HG03457 (cell line): ENCODE measurements around the gene WFS1.

ENCODE experiments used
- ATAC-seq: cut with Tn5 transposase; IDR thresholded peaks from one replicate; pipeline ENCODE4 v1.9.1; 2021; ENCODE audit warnings: moderate number of reproducible peaks; ENCODE audit not compliant: unreplicated experiment

Gene WFS1

DNA sequence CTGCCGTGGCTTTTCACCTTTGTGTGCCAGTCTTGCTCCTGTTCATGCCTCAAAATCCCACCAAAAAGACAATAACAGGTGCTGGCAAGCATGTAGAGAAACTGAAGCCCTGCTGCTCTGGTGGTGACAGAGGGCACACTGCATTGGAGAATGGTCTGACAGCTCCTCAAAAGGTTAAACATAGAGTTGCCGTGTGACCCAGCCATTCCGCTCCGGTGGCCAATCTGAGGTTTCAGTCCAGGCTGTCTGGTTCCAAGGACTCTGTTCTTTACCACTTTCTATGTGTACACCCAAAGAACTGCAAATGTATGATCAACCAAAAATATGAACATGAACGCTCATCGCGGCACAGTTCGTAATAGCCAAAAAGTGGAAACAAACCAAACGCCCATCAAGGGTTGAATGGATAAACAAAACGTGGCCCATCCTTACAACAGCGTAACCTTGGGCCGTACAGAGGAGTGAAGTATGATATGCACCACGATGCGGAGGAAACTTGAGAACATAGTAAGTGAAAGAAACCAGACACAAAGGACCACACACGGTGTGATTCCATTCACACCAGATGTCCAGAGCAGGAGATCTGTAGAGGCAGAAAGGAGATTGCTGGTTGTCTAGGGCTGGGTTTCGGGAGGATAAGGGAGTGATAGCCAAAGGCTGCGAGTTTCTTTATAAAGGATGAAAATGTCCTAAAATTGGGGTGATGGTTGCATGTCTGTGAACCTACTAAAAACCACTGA is 33.6 kb upstream of the WFS1 start:
- no peak for ATAC-seq

DNA sequence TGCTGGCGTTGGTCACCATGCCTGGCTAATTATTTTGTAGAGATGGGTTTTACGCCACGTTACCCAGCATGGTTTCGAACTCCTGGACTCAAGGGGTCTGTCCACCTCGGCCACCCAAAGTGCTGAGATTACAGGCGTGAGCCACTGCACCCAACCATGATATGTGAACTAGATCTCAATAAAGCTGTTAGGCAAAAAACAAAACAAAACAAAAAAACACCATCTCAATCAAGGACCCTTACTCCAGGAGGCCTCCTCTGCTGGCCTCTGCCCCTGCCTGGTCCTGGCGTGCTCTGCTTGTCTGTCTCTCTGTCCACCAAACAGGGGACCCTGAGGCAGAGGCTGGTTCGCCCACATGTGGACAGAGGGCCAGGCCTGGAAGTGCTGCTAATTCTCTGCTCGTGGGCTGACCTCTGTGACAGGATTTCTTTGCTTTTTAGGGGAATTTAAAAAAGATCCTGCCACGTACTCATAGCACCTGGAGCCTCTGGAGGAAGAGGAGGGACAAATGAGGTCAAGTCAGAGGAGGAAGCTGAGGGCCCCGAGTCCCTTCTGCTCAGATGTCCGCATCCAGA is 32.7 kb upstream of the WFS1 start:
- ATAC-seq: no peak

DNA sequence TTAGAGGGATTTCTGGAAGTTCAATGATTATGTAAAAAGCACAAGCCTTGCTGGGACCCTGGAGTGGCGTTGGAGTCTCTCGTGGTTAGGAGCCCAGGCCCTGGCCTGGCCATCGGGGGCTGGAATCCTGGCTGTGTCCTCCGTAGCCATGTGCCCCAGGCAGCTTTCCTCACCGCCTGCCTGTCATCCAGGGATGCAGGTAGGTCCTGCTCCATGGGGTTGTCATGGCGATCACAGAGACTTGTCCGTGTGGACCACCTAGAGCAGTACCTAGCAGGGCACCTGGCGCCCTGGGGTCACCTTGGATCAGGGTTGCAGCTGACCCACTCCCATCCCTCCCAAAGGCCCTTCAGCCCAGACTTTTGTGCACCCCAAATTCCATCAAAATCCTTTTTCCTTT is 30.2 kb upstream of the WFS1 start:
- no peak for ATAC-seq

DNA sequence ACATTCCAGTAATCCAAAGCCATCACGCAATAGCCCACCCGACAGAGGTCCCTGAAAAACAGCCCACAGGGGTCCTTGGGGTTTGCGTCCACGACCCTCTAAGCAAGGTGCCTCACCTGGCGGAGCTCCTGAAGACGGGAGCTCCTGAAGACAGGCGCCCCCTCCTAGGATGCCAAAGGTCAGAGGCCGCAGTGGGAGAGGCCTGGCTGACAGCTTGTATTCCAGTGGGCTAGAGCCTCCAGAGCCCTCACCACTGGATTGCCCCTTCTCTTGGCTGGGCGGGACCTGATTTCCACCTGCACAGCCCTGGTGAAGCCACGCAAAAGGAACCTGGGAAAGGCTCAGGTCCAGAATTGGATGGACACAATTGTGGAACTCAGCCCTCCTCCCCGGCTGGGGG is 29.7 kb upstream of the WFS1 start:
- no peak for ATAC-seq

DNA sequence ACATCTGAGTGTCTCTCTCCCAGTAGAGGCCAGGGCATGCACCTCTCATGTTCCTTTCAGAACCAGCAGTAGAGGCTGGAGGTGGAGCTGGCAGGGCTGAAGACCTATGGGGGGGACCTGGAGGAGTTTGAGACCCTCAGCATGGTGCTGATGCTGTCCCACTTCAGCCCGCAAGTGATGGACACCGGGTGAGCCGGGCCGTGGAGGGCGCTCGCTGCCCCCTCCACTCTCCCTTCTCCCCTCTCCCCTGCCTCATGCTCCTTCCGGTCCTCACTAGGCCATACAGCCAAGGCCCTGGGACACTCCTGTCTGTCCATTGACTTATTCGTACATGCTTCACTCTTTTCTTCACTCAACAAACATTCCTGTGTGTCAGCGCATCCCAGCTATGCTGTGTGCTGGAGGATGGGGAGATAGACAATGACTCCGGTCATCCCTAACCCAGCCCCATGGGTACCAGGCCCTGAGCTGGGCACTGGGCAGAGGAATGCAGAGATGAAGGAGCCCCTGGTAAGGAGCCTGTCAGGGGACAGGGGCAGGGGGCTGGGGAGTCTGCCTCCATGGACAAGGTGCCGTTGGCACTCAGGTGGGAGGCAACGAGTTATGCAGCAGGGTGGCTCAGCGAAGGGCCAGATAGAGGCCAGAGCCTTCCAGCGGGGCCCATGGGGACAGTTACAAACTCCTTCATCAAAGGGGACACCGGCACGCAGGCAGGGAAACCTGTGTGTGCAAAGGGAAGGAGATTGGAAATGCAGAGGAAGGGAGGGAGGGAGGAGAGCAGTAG is 28.4 kb upstream of the WFS1 start:
- no peak for ATAC-seq

DNA sequence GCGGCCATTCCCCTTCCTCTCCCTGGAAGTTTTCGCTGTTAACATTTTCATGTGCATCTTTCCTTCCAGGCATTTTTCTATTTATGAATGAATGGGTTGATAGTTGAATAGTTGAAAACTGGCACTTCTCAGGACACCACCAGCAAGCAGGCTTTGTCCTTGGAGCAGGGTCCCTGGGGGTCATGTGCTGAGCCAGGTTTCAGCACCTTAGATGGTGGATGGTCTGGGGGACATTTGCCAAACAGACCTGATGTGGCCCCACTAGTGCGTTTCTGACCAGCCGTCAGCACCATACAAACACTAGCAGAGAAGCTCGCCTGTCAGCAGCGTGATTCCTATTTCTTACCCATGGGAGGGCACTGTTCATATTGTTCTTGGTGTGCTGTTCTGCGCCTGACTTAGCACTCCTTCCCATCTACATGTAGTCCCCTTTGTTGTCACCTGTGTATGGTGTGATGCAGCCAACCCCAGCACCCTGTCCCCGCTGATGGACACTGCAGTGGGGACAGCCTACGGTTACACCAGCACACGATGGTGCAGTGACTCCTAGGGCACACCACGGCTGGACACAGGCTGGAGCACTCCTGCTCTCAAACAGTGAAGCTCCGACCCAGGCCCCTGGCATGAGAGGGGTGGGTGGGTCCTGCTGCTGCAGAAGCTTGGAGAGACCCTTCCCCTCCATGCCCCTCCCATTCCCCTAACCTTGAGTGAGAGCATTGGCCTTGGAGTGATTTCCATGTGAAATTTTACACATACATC is 27.2 kb upstream of the WFS1 start:
- no peak for ATAC-seq

DNA sequence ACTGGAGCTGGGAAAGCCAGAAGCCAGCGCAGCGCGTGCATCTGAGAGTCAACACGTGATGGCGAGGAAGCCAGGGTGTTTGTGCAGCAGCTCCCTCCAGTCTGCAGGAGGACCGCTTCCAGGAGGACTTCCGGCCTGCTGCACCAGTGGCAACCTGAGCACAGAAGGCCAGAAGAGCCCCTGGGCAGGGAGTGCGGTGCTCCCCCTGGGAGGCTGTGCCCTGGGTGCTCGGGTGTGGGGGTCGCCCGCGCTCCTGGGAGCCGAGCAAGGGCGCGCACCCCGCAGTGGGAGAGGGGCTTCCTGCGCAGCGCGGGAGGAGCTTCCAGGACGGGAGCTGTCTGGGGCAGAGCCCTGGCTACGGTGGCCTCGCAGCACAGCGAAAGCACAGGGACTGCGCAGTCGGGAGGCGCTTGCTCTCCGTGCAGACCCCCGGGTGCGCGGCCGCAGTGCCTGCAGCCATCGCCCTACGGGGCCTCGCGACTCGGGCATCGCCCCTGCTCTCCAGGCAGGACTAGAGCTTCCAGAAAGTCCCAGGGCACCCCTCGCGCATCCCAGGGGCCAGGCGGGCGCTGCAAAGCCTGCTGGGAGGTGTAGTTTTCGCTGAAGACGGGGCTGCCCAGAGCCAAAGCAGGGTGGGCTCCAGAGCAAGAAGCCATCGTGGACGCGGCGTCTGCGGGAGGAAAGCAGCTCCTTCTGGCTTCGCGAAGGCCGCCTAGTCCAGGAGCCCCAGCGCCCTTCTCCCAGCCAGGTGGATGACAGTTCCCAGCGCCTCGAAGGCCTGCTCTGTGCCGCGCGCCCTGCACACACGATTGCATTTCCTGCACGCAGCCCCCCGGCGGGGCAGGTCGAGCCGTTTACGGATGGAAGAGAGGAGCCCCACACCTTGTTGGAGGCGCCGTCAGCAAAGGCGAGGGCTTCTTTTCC is 24.1 kb upstream of the WFS1 start:
- no peak for ATAC-seq

DNA sequence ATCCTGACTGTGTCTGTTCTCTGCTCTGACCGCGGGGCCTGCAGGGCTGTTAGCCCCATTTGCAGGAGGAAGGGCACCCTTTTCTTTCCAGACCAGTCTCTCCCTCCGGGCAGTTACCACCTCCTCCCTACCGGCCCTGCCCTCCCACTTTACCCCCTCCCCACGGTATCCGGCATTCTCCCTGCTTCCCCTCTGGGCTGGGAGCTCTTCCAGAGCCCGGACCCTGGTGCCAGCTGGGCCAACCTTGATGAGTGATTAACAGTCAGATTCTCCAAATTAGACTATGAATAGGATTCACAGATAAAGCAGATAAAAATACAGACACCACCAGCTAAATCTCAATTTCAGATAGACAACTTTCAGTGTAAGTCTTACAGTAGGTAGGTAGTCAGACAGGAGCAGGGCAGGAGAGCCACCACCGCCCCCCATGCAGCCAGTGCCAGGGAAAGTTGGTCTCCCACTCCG is 23.4 kb upstream of the WFS1 start:
- ATAC-seq: no peak

DNA sequence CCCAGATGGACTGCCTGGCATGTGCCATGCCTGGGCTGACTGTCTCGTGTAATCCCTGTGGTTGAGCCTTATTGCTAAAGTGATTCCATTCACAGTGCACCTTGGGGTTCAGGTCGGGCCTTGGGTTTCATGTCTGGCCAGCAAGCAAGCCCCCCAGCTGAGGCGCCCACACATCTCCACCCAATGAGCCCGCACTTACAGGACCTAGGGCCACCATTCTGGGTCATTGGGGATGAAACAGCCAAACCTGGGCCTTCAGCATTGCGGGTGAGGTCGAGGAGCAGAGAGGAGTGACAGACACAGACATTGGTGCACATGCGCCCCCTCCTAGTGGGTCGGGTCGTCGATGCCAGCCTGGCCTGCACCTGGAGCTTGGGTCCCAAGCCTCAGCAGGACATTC is 21.3 kb upstream of the WFS1 start:
- ATAC-seq: no peak

DNA sequence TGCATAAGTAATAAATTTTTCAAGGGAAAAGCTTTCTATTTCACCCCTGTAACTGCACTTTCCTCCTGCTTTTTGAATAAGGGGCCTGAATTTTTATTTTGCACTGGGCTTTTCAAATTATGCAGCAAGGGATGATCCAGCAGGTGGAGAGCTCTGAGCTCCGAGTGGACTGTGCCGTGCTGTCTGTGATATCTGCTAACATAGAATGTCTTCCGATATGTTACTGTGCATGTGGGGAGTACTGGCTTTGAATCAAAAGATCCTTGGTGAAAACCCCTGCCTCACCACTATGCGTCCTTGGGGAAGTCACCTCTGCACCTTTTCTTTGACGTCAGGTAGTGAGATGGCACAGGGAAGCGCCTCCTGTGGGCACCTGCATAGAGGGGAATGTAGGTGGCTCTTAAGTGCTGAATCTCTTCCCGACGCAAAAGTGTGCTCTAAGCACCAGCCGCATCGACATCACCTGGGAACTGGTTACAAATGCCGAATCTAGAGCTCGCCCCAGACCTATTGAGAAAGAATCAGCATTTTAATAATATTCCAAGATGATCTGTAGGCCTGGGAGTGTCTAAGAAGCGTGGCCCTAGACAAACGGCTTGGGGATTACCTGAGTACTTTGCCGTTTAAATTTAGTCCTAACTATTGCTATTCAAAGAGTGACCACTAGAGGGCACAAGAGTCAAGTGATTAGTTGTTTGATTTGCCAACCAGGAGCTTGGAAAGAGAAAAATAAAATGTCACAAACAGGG is 19.2 kb upstream of the WFS1 start:
- no peak for ATAC-seq

DNA sequence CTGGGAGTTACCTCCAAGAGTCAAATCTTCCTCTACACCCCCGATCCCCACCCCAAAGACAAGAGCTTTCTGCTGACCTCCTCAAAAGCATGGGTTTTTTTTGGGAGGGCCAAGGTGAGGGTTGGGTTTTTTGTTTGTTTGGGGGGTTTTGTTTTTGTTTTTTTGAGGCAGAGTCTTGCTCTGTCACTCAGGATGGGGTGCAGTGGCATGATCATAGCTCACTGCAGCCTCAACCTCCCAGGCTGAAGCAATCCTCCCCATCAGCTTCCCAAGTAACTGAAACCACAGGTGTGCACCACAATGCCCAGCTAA is 18.7 kb upstream of the WFS1 start:
- no peak for ATAC-seq

DNA sequence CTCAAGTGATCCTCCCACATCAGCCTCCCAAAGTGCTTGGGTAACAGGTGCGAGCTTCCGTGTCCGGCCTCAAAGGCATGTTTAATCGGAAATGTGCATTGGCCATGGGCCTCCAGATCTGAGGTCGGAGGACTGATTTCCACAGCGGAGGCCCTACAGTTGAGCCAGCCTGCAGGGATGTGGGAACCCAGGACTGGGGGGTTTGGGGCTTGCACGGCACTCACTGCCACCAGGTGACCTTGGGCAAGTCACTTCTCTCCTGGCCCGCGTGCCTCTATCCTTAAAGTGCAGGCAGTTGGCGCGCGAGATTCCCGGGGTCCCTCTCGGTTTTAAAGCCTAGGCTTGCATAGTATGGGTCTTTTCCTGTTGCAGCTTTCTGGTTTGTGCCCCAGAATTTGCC is 18.3 kb upstream of the WFS1 start:
- no peak for ATAC-seq

DNA sequence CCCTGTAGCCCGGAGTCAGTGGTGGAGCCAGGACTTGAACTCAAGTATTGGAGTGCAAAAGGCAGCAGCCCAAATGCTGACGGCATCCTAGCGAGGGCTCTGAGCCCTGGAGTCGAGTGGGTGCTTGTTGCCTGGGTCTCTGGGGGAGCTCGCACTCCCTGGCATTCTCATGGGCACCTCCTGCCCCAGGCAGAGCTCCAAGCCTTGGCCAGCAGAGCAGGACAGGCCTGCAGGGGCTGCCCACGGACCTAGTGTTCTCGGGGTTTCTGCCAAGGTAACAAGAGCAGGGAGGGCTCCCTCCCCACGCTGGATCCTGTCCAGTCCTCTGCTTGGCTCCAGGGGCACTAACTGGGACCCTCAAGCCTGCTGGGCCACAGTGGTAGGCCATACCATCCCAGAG is 17.6 kb upstream of the WFS1 start:
- no peak for ATAC-seq

DNA sequence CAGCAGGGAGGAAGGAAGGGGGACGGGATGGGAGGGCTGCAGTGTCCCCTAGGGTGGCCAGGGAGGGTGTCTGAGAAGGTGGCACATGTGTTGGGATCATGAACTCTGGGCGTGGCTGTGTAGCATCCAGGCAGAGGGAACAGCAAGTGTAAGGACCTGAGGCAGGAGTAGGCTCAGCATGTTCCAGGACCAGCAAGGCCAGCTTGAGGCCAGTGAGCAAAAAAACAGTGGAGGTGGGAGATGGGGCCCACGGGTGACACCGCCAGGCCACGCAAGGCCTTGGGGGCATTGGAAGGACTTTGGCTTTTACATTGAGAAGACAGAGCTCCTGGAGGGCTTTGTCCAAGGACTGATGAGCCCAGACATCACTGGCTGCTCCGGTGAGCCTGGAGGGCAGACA is 16.5 kb upstream of the WFS1 start:
- no peak for ATAC-seq

DNA sequence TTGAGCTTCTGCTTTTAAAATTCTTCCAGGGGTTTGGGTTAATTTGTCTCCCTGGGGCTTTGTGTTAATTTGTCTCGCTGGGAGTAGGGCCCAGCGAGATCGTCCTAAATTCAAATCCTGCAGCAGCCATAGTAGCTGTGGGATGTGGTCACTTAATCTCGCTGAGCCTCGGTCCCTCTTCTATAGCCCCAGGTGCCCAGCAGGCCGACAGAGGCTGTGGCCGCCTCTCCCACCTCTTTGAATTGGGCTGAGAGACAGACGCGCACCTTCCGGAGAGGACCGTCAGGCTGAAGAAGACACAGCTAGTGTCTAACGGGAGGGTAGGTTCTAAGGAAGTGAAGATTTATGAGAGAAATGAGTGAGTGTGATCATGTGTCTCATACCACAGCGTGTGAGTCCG is 15.7 kb upstream of the WFS1 start:
- ATAC-seq: no peak

DNA sequence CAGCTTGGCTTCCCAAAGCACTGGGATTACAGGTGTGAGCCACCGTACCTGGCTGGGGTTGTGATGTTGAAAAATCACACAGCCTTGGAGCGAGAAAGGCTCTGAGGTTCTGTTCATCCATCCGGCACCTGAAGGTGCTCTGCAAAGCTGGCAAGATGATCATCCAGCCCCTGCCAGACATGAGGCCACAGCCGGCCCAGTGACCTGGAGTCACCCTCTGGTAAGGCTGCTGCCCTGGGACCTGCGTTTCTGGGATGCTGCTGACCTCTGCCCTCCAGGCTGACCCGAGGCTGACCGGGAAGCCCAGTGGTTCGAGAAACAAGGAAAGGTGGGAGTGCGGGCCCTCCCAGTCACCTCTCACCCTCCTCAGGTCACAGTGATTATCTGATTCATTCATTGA is 13.5 kb upstream of the WFS1 start:
- no peak for ATAC-seq

DNA sequence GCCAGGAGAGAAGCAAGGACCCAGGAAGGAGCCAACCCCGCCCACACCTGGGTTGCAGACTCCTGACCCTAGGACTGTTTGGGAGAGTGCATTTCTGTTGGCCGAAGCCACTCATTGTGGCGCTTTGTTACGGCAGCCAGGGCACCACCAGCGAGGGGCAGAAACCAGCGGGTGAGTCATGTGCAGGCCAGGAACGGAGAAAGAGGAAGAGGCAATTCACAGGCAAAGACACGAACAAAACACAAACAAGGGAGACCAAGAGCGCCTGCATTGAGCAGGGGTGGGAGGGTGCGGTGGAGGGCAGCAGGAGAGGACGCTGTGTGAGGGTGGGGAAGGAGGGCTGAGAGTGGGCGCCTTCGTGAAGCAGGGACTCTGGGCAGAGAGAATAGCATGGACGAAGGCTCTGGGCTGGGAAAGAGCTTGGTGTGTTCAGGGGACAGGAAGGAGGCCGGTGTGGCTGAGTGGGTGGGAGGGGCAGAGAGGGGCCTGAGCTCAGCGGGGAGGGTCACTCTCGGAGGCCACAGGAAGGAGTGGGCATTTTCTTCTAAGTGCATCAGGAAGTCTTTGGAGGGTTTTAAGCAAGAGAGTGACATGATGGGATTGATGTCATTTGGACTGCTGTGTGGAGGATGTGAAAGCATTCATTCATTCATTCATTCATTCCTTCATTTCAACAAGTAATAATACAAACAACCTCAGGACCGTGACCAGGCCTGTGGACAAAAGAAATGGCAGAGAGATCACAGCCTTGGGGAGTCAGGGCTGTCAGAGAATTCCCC is 12.2 kb upstream of the WFS1 start:
- no peak for ATAC-seq

DNA sequence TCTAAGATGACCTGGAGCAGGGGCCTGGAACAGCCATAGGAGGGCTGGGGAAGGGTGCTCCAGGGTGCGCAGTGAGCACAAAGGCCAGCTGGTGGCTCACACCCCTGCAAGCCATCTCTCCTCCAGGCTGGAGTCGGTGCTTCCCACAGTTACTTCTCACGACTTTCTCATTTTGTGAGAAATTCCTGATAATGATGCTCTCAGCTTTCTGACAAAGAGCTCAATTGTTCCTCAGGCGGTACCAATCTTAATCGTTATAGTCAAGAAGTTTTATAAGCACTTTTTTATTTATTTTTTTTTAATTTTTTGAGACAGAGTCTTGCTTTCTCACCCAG is 11.7 kb upstream of the WFS1 start:
- no peak for ATAC-seq

DNA sequence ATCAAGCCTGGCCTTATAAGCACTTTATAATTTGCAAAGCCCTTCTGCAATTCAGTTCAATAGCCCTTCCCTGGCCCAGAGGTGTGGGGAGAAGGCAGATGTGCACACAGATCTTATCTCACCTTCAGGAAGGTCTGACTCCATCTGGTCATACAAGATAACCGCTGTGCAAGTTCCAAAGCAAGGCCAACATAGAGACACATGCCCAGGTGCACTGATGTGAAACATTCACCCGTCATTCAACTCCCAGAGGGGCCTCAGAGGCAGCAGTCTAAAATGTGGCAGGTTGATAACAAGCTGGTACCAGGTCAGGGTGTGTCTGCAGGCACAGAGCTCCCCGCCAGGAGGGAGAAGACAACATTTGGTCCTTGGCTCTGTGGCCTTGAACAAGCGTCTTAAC is 10.9 kb upstream of the WFS1 start:
- no peak for ATAC-seq
